ENCODE results near the gene MAP3K14. TPM values are rescaled to one million over a fixed set of nuclear protein-coding genes. Genes with fewer than 3 reads are reported as not detected.
A peak's percentile ranks its signal among the peaks of the same experiment; 100 is the strongest.

The MAP3K14 gene
- total RNA-seq, 1 donor from 2014 or later: 0.79 TPM

GRCh38 chr17:45314741-45315647, 1.8 kb downstream of the MAP3K14 start:
- DNase-seq (ENCODE audit: low read depth) (no peak), FAIRE-seq (no peak)
- TF ChIP-seq CTCF (IDR thresholded peaks at IDR 0.05; ENCODE audit: insufficient read depth, low read length, severe bottlenecking): no peak
- peaks cover 1% of the 10 kb centered on the region for H3K36me3 ChIP-seq (ENCODE audit: control insufficient read depth, insufficient read depth, low read length)
- no peaks in the 10 kb centered on the region for H3K27me3 ChIP-seq (ENCODE audit: control insufficient read depth, insufficient read depth, low read length)
- peak overlapping the region; percentile 69 for H3K4me3 ChIP-seq (ENCODE audit: low read depth, low read length)

- no peaks in the 10 kb centered on the region for H3K27me3 ChIP-seq (ENCODE audit: control insufficient read depth, insufficient read depth, low read length)
- H3K4me3 ChIP-seq (ENCODE audit: low read depth, low read length): no peak overlapping the region
- DNase-seq (ENCODE audit: low read depth) (no peak), FAIRE-seq (no peak)
- TF ChIP-seq CTCF (IDR thresholded peaks at IDR 0.05; ENCODE audit: insufficient read depth, low read length, severe bottlenecking): no peak
- peaks cover 3% of the 10 kb centered on the region for H3K36me3 ChIP-seq (ENCODE audit: control insufficient read depth, insufficient read depth, low read length)
Observed at GRCh38 chr17:45313996-45314740, 2.7 kb downstream of the MAP3K14 start.

- H3K4me3 ChIP-seq (ENCODE audit: low read depth, low read length): no peak overlapping the region
- TF ChIP-seq CTCF (IDR thresholded peaks at IDR 0.05; ENCODE audit: insufficient read depth, low read length, severe bottlenecking): no peak
- H3K27me3 ChIP-seq (ENCODE audit: control insufficient read depth, insufficient read depth, low read length): no peaks in the 10 kb centered on the region
- no peak for DNase-seq (ENCODE audit: low read depth)
- H3K36me3 ChIP-seq (ENCODE audit: control insufficient read depth, insufficient read depth, low read length): peaks cover 3% of the 10 kb centered on the region
- FAIRE-seq: no peak
Observed at GRCh38 chr17:45313421-45313771, 3.4 kb downstream of the MAP3K14 start.

GRCh38 chr17:45312477-45313420, 4.1 kb downstream of the MAP3K14 start:
- no peaks in the 10 kb centered on the region for H3K27me3 ChIP-seq (ENCODE audit: control insufficient read depth, insufficient read depth, low read length)
- peaks cover 3% of the 10 kb centered on the region for H3K36me3 ChIP-seq (ENCODE audit: control insufficient read depth, insufficient read depth, low read length)
- FAIRE-seq (no peak), DNase-seq (ENCODE audit: low read depth) (peak; percentile 44)
- no peak overlapping the region for H3K4me3 ChIP-seq (ENCODE audit: low read depth, low read length)
- no peak for TF ChIP-seq CTCF (IDR thresholded peaks at IDR 0.05; ENCODE audit: insufficient read depth, low read length, severe bottlenecking)

- H3K4me3 ChIP-seq (ENCODE audit: low read depth, low read length): no peak overlapping the region
- FAIRE-seq: no peak
- peaks cover 3% of the 10 kb centered on the region for H3K36me3 ChIP-seq (ENCODE audit: control insufficient read depth, insufficient read depth, low read length)
- no peak for TF ChIP-seq CTCF (IDR thresholded peaks at IDR 0.05; ENCODE audit: insufficient read depth, low read length, severe bottlenecking)
- DNase-seq (ENCODE audit: low read depth): peak; percentile 97
- no peaks in the 10 kb centered on the region for H3K27me3 ChIP-seq (ENCODE audit: control insufficient read depth, insufficient read depth, low read length)
Observed at GRCh38 chr17:45311760-45312476, 4.9 kb downstream of the MAP3K14 start.
